ENCODE measurements around the gene OR52B6. TPM values are rescaled to one million over a fixed set of nuclear protein-coding genes. Genes with fewer than 3 reads are reported as not detected.
"Not testable (repeated sequence)": the region's sequence is repeated elsewhere in the genome, so short reads cannot be mapped to it uniquely, and the experiment has no call there.

Gene OR52B6
- total RNA-seq, 1 donor from 2014 or later, result not detected

- no peak overlapping the region for H3K27ac Mint-ChIP-seq
- CTCF ChIA-PET, result no interaction called here
- intact Hi-C loops (cut with micrococcal nuclease), result no loop called here
Observed at GRCh38 chr11:5593146-5593545, 12.5 kb downstream of the OR52B6 start.

GRCh38 chr11:5596607-5597201 lies 16.0 kb downstream of the OR52B6 start, which contains the start of gene TRIM6:
TSS of gene TRIM6 (plus strand) at chr11:5596637. CDS start at chr11:5596898, 261 bp downstream.
- CTCF ChIA-PET, result interaction anchor here (1.0 kb wide), 1 partner anchor 88 kb away, joined by 3 read pairs; the partner anchor contains the start of gene TRIM5
- ATAC-seq (ENCODE audit: low read depth) (peak; percentile 22), DNase-seq (no peak)
- TF ChIP-seq CTCF (IDR thresholded peaks at IDR 0.05), result no peak
- Mint-ChIP-seq H3K4me1 (peaks cover 17% of the 10 kb centered on the region), H3K9me3 (no peaks in the 10 kb centered on the region), H3K27me3 (peaks cover 3% of the 10 kb centered on the region), H3K36me3 (ENCODE audit: low read depth) (no peaks in the 10 kb centered on the region), H3K27ac (peak within 1 kb of the TSS; percentile 41), H3K4me3 (peak within 1 kb of the TSS; percentile 86)
- intact Hi-C loops (cut with micrococcal nuclease), result no loop called here
- POLR2A ChIA-PET, result no interaction called here

More at GRCh38 chr11:5593146-5593545, 12.5 kb downstream of the OR52B6 start:
- POLR2A ChIA-PET, result no interaction called here
- H3K4me3 Mint-ChIP-seq, result no peak overlapping the region
- H3K36me3 Mint-ChIP-seq (ENCODE audit: low read depth), result no peaks in the 10 kb centered on the region
- no peak for TF ChIP-seq CTCF (IDR thresholded peaks at IDR 0.05)
- DNase-seq (no peak), ATAC-seq (ENCODE audit: low read depth) (no peak)
- no peaks in the 10 kb centered on the region for H3K9me3 Mint-ChIP-seq
- H3K4me1 Mint-ChIP-seq, result peaks cover 12% of the 10 kb centered on the region
- peaks cover 3% of the 10 kb centered on the region for H3K27me3 Mint-ChIP-seq

- ChIA-PET CTCF (interaction anchor here (1.0 to 3.2 kb wide), 3 partner anchors 86 to 212 kb away, joined by 3 to 15 read pairs (median 7); partner anchors contain the start of gene TRIM5), POLR2A (no interaction called here)
- Mint-ChIP-seq H3K9me3 (no peaks in the 10 kb centered on the region), H3K4me1 (peaks cover 17% of the 10 kb centered on the region), H3K27ac (no peak overlapping the region), H3K4me3 (no peak overlapping the region), H3K36me3 (ENCODE audit: low read depth) (no peaks in the 10 kb centered on the region), H3K27me3 (peaks cover 3% of the 10 kb centered on the region)
- TF ChIP-seq CTCF (IDR thresholded peaks at IDR 0.05), result no peak
- DNase-seq (no peak), ATAC-seq (ENCODE audit: low read depth) (no peak)
- intact Hi-C loops (cut with micrococcal nuclease), result no loop called here
Observed at GRCh38 chr11:5597953-5598352, 17.3 kb downstream of the OR52B6 start.

GRCh38 chr11:5600374-5600851 lies 19.7 kb downstream of the OR52B6 start:
- H3K9me3 Mint-ChIP-seq, result no peaks in the 10 kb centered on the region
- H3K27ac Mint-ChIP-seq, result no peak overlapping the region
- H3K27me3 Mint-ChIP-seq, result peaks cover 3% of the 10 kb centered on the region
- H3K4me3 Mint-ChIP-seq, result no peak overlapping the region
- no peak for TF ChIP-seq CTCF (IDR thresholded peaks at IDR 0.05)
- ChIA-PET CTCF (interaction anchor here (0.7 to 3.6 kb wide), 10 partner anchors 84 to 291 kb away, joined by 3 to 15 read pairs (median 6); partner anchors contain the start of gene TRIM5), POLR2A (interaction anchor here (1.4 kb wide), 1 partner anchor 84 kb away, joined by 4 read pairs; no protein-coding TSS in a partner anchor)
- H3K36me3 Mint-ChIP-seq (ENCODE audit: low read depth), result no peaks in the 10 kb centered on the region
- ATAC-seq (ENCODE audit: low read depth) (peak; percentile 95), DNase-seq (peak; percentile 25)
- peaks cover 17% of the 10 kb centered on the region for H3K4me1 Mint-ChIP-seq
- intact Hi-C loops (cut with micrococcal nuclease), result loop anchor here (1.0 to 10.0 kb wide), 7 partner anchors 24 to 754 kb away; partner anchors contain the start of gene OR52N2

GRCh38 chr11:5602791-5603190 lies 22.1 kb downstream of the OR52B6 start:
- not testable (repeated sequence) for H3K27ac Mint-ChIP-seq

More at GRCh38 chr11:5602791-5603190, 22.1 kb downstream of the OR52B6 start:
- CTCF ChIA-PET; H3K4me1 Mint-ChIP-seq; H3K36me3 Mint-ChIP-seq (ENCODE audit: low read depth); H3K4me3 Mint-ChIP-seq; H3K9me3 Mint-ChIP-seq; H3K27me3 Mint-ChIP-seq; DNase-seq; ATAC-seq (ENCODE audit: low read depth); POLR2A ChIA-PET: not testable (repeated sequence)
- intact Hi-C loops (cut with micrococcal nuclease), result loop anchor here (10.0 kb wide), 1 partner anchor 752 kb away; no protein-coding TSS in a partner anchor

All from activated B cell treated with CpG ODN at 0.5 μM for 24 hours (primary cell).